Activated CD4-positive, alpha-beta T cell treated with anti-CD3 and anti-CD28 coated beads, Interleukin-2, amount 10 ng/mL, durations not matched to agents 24 days and 14 days (primary cell): Measurements from ENCODE around the gene IAPP. TPM values are rescaled to one million over a fixed set of nuclear protein-coding genes. Genes with fewer than 3 reads are reported as not detected.
"Not testable (repeated sequence)": the region's sequence is repeated elsewhere in the genome, so short reads cannot be mapped to it uniquely, and the experiment has no call there.

ENCODE experiments used
- DNase-seq: peaks from one replicate; pipeline ENCODE4 v3.0.0; 2022
- H3K27ac Mint-ChIP-seq: one replicate; pipeline ENCODE4 v1.8.0; 2022; ENCODE audit warnings: mild to moderate bottlenecking, mixed read lengths
- H3K27me3 Mint-ChIP-seq: one replicate; pipeline ENCODE4 v1.8.0; 2022; ENCODE audit warnings: mixed read lengths
- H3K36me3 Mint-ChIP-seq: one replicate; pipeline ENCODE4 v1.8.0; 2022; ENCODE audit warnings: low read depth, mild to moderate bottlenecking, mixed read lengths
- H3K4me1 Mint-ChIP-seq: one replicate; pipeline ENCODE4 v1.8.0; 2021; ENCODE audit warnings: mixed read lengths
- H3K4me3 Mint-ChIP-seq: one replicate; pipeline ENCODE4 v1.8.0; 2022; ENCODE audit warnings: mild to moderate bottlenecking, moderate library complexity, mixed read lengths
- H3K9me3 Mint-ChIP-seq: one replicate; pipeline ENCODE4 v1.8.0; 2021; ENCODE audit warnings: mixed read lengths
- intact Hi-C: fragments of 100-400 bp; cut with micrococcal nuclease; formaldehyde crosslinking; loops from one replicate; pipeline ENCODE4 v1.15.1; 2023
- total RNA-seq: library from RNA; stranded (reverse); gene quantifications from 2 replicates; pipeline ENCODE4 v1.2.3, GENCODE V29; 2022

The IAPP gene
- total RNA-seq, 1 donor from 2014 or later = not detected

DNA sequence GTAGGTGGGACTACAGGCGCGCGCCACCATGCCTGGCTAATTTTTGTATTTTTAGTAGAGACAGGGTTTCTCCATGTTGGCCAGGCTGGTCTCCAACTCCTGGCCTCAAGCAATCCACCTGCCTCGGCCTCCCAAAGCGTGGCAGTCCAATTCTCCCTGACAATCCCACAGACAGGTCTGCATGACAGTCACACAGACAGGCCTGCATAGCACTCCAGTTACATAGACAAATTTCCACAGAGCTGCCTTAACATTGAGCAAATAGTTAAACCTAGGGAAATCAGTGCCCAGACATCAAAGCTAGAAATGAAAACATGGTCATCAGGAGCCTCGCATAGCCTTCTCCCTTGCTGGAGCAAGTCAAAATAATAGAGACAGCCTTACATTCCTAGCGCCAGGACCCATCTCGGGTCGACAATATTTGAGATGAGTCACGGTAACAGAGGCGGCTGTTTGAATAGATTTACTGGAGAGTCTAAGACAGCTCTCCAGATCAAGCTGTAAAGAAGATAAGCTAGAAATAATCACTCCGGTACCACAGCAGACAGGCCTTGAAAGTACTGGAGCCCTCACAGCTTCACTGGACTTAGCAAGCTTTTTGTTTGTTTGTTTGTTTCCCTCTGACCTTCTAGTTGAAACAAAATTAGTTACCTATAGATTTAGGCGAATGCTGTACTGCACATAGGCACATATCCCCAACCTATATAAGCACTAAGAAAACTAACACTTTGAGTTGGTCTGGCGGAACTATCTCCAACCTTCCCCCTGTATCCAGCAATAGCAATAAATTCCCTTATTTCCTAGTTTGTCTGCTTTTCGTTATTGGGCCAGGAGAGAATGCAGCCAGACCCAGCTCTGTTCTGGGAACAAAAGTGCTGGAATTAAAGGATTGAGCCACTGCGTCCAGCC is 40.9 kb downstream of the IAPP start:
- no peak for DNase-seq
- H3K36me3 Mint-ChIP-seq = no peaks in the 10 kb centered on the region
- H3K9me3 Mint-ChIP-seq = no peaks in the 10 kb centered on the region
- intact Hi-C loops = no loop called here
- no peaks in the 10 kb centered on the region for H3K4me1 Mint-ChIP-seq
- H3K4me3 Mint-ChIP-seq = no peak overlapping the region
- H3K27ac Mint-ChIP-seq = no peak overlapping the region
- peaks cover 21% of the 10 kb centered on the region for H3K27me3 Mint-ChIP-seq

DNA sequence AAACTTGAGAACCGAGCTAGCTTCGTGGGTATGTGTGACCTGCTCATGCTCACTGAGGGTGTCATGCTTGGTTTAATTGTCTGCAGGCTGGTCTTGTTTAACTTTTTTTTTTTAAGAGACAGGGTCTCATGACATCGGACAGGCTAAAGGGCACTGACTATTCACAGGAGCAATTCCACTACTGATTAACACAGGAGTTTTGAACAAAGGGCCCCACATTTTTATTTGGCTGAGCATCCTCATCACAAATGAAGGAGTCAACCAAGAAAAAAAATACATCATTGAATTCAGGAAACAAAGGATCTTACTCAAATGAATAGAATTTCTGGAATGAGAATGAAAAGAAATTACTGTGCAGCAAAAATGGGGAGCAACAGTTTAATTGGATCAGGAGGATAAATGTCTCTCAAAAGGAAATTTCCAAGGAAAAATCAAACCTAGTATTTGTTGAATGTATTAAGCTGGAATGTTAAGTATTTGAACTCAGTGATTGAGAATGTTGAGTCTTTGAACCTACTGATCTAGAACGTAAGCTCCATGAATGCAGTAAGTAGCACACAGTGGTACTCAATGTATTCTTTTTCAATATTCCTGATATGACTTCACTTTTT is 43.9 kb downstream of the IAPP start:
- Mint-ChIP-seq H3K27ac (no peak overlapping the region), H3K36me3 (no peaks in the 10 kb centered on the region), H3K4me3 (no peak overlapping the region), H3K4me1 (no peaks in the 10 kb centered on the region), H3K27me3 (peaks cover 17% of the 10 kb centered on the region), H3K9me3 (no peaks in the 10 kb centered on the region)
- intact Hi-C loops = no loop called here
- DNase-seq = no peak

DNA sequence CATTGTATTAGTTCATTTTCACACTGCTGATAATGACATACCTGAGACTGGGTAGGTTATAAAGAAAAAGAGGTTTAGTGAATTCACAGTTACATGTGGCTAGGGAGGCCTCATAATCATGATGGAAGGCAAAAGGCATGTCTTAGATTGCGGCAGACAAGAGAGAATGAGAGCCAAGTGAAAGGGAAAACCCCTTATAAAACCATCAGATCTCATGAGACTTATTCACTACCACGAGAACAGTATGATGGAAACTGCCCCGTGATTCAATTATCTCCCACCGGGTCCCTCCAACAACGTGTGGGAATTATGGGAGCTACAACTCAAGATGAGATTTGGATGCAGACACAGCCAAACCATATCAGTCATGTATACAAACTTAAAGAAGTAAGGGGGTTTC is 45.7 kb downstream of the IAPP start:
- H3K9me3 Mint-ChIP-seq, H3K36me3 Mint-ChIP-seq, intact Hi-C loops, DNase-seq, H3K27ac Mint-ChIP-seq, H3K4me1 Mint-ChIP-seq, H3K4me3 Mint-ChIP-seq: not testable (repeated sequence)
- peaks cover 19% of the 10 kb centered on the region for H3K27me3 Mint-ChIP-seq

DNA sequence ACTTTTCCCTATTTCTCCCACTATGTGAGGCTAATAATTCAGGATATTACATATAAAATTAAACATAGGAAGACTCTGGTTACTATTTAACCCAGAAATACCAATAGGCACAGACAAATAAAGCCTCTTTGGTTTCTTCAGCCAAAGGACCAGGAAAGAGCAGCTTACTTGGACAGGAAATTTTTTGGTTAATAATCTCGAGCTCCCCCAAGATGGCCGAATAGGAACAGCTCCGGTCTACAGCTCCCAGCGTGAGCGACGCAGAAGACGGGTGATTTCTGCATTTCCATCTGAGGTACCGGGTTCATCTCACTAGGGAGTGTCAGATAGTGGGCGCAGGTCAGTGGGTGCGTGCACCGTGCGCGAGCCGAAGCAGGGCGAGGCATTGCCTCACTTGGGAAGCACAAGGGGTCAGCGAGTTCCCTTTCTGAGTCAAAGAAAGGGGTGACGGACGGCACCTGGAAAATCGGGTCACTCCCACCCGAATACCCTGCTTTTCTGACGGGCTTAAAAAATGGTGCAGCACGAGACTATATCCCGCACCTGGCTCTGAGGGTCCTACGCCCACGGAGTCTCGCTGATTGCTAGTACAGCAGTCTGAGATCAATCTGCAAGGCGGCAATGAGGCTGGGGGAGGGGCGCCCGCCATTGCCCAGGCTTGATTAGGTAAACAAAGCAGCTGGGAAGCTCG is 46.5 kb downstream of the IAPP start:
- intact Hi-C loops, H3K4me1 Mint-ChIP-seq, H3K27ac Mint-ChIP-seq, H3K36me3 Mint-ChIP-seq, H3K9me3 Mint-ChIP-seq, H3K4me3 Mint-ChIP-seq, DNase-seq: not testable (repeated sequence)
- peaks cover 17% of the 10 kb centered on the region for H3K27me3 Mint-ChIP-seq

DNA sequence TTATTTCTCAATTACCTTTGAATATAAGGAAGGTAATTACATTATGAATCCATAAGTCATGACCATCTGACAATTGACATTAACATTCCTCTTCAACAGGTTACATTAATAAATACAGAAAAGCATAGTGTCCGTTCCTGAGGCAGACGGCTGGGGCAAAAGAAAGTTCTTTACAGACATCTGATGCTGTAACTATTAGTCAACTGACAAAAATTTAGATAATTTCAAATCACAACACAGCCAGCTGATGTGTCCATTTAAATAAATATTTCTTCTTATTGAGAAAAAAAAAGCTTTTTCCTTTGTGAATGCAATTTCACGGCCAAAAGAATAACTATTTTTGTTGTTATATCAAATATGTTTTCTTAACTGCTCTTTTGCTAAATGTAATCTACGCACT is 55.5 kb downstream of the IAPP start:
- Mint-ChIP-seq H3K4me3 (no peak overlapping the region), H3K36me3 (no peaks in the 10 kb centered on the region), H3K9me3 (peaks cover 4% of the 10 kb centered on the region), H3K4me1 (no peaks in the 10 kb centered on the region), H3K27ac (no peak overlapping the region), H3K27me3 (peaks cover 18% of the 10 kb centered on the region)
- intact Hi-C loops = no loop called here
- no peak for DNase-seq

Other genes with a start within 250 kb of the IAPP start
- not detected in 2 replicates for gene SLCO1B1, start 241.7 kb upstream of the IAPP start, total RNA-seq
- gene SLCO1A2, start 38.0 kb upstream of the IAPP start, total RNA-seq = 0.02 TPM in 1 of 2 replicates, not detected in the other
- 32.7 and 36.7 TPM in 2 replicates for gene PYROXD1, start 64.8 kb downstream of the IAPP start, total RNA-seq
- gene RECQL, start 128.7 kb downstream of the IAPP start, total RNA-seq = 61.9 and 64.9 TPM in 2 replicates
- gene GOLT1B, start 128.9 kb downstream of the IAPP start, total RNA-seq = 41.1 and 42.9 TPM in 2 replicates
- 0.59 and 1.0 TPM in 2 replicates for gene SPX, start 153.4 kb downstream of the IAPP start, total RNA-seq
- 0.17 TPM in 1 of 2 replicates, not detected in the other for gene GYS2, start 231.9 kb downstream of the IAPP start, total RNA-seq